Skeletal muscle satellite cell (primary cell): Measurements from ENCODE around the gene GPATCH8. TPM values are rescaled to one million over a fixed set of nuclear protein-coding genes. Genes with fewer than 3 reads are reported as not detected.

Source experiments
- small RNA-seq: library from RNA; depleted of rRNA; stranded (forward); fragments of <200 nt; gene quantifications from one replicate; pipeline ENCODE3, GENCODE V24; 2012

GPATCH8 gene

Small RNAs within 50 kb of the gene (small RNA-seq; reads per million reads assigned to genes)
- not detected for gene RN7SL258P
